Measurements from ENCODE around the gene CLCN6. TPM values are rescaled to one million over a fixed set of nuclear protein-coding genes. Genes with fewer than 3 reads are reported as not detected.
A peak's percentile ranks its signal among the peaks of the same experiment; 100 is the strongest.

The CLCN6 gene
- polyA plus RNA-seq, 1 experiment, result 9.0 TPM

DNA sequence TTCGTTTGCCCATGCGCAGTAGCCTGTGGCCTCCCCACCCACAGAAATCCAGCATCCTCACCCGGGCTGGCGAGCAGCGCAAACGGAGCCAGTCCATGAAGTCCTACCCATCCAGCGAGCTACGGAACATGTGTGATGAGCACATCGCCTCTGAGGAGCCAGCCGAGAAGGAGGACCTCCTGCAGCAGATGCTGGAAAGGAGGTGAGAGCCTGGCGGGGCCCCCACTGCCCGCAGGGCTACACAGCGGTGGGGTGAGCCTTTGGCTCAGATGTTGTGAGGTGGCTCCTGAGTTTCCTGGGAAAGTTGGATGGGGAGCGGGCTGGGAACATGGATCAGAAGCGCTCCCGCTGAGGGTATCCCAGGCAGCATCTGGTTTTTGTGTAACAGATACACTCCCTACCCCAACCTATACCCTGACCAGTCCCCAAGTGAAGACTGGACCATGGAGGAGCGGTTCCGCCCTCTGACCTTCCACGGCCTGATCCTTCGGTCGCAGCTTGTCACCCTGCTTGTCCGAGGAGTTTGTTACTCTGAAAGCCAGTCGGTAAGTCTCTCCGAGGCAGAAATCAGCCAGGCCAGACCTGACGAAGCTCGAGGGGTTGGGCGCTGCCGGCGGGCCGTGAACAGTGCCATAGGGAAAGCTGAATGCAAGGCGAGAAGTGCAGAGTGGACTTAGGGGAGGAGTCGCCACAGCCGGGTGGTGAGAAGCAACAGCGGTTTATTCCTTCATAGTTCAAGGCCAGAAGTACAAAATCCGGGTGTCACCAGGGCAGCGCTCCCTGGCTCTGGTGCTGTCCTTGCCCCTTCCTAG lies 31.2 kb downstream of the CLCN6 start:
- TF ChIP-seq, protein P1, sequence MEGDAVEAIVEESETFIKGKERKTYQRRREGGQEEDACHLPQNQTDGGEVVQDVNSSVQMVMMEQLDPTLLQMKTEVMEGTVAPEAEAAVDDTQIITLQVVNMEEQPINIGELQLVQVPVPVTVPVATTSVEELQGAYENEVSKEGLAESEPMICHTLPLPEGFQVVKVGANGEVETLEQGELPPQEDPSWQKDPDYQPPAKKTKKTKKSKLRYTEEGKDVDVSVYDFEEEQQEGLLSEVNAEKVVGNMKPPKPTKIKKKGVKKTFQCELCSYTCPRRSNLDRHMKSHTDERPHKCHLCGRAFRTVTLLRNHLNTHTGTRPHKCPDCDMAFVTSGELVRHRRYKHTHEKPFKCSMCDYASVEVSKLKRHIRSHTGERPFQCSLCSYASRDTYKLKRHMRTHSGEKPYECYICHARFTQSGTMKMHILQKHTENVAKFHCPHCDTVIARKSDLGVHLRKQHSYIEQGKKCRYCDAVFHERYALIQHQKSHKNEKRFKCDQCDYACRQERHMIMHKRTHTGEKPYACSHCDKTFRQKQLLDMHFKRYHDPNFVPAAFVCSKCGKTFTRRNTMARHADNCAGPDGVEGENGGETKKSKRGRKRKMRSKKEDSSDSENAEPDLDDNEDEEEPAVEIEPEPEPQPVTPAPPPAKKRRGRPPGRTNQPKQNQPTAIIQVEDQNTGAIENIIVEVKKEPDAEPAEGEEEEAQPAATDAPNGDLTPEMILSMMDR (IDR thresholded peaks at IDR 0.05; ENCODE audit: low read depth, low read length), result no peak
- POLR2A ChIA-PET, result interaction anchor here (0.6 to 3.1 kb wide), 2 partner anchors 72 to 143 kb away, joined by 3 to 31 read pairs; no protein-coding TSS in a partner anchor

GRCh38 chr1:11837767-11838348 lies 31.9 kb downstream of the CLCN6 start:
- Histone ChIP-seq H3K9me3 (ENCODE audit: control insufficient read depth, insufficient read depth, low read length) (no peaks in the 10 kb centered on the region; the same call in 1 of the 2 replicates), H3K27ac (ENCODE audit: low read depth, low read length) (no peak overlapping the region), H3K4me3 (ENCODE audit: low read depth, low read length) (no peak overlapping the region), H3K27me3 (ENCODE audit: control insufficient read depth, insufficient read depth, low read length) (no peaks in the 10 kb centered on the region)
- TF ChIP-seq, protein P1 (IDR thresholded peaks at IDR 0.05; ENCODE audit: low read depth, low read length), result no peak
- ChIA-PET CTCF (interaction anchor here (0.6 to 4.0 kb wide), 12 partner anchors 9 to 297 kb away, joined by 3 to 19 read pairs (median 4); partner anchors contain the start of genes CLCN6, MTHFR and NPPA), POLR2A (interaction anchor here (0.6 to 3.1 kb wide), 2 partner anchors 71 to 142 kb away, joined by 3 to 31 read pairs; no protein-coding TSS in a partner anchor)
- no peak for DNase-seq (ENCODE audit: low read depth, low spot score)

More for the DNA sequence above, 31.2 kb downstream of the CLCN6 start:
- Histone ChIP-seq H3K4me3 (ENCODE audit: low read depth, low read length) (no peak overlapping the region), H3K27ac (ENCODE audit: low read depth, low read length) (no peak overlapping the region), H3K9me3 (ENCODE audit: control insufficient read depth, insufficient read depth, low read length) (no peaks in the 10 kb centered on the region; the same call in 1 of the 2 replicates), H3K27me3 (ENCODE audit: control insufficient read depth, insufficient read depth, low read length) (no peaks in the 10 kb centered on the region)
- CTCF ChIA-PET, result interaction anchor here (0.6 to 4.0 kb wide), 7 partner anchors 12 to 298 kb away, joined by 3 to 19 read pairs (median 6); partner anchors contain the start of genes CLCN6 and MTHFR
- no peak for DNase-seq (ENCODE audit: low read depth, low spot score)

- H3K27me3 ChIP-seq (ENCODE audit: control insufficient read depth, insufficient read depth, low read length), result no peaks in the 10 kb centered on the region
- CTCF ChIA-PET, result interaction anchor here (0.7 to 4.0 kb wide), 12 partner anchors 9 to 71 kb away, joined by 3 to 19 read pairs (median 4); partner anchors contain the start of genes CLCN6, MTHFR and NPPA
- H3K9me3 ChIP-seq (ENCODE audit: control insufficient read depth, insufficient read depth, low read length), result no peaks in the 10 kb centered on the region; the same call in 1 of the 2 replicates
- no peak for DNase-seq (ENCODE audit: low read depth, low spot score)
- POLR2A ChIA-PET, result interaction anchor here (3.1 kb wide), 1 partner anchor 70 kb away, joined by 31 read pairs; no protein-coding TSS in a partner anchor
- TF ChIP-seq, protein P1 (IDR thresholded peaks at IDR 0.05; ENCODE audit: low read depth, low read length), result peak; percentile 99
- H3K4me3 ChIP-seq (ENCODE audit: low read depth, low read length), result no peak overlapping the region
- no peak overlapping the region for H3K27ac ChIP-seq (ENCODE audit: low read depth, low read length)
Observed at GRCh38 chr1:11838349-11839272, 32.6 kb downstream of the CLCN6 start.

DNA sequence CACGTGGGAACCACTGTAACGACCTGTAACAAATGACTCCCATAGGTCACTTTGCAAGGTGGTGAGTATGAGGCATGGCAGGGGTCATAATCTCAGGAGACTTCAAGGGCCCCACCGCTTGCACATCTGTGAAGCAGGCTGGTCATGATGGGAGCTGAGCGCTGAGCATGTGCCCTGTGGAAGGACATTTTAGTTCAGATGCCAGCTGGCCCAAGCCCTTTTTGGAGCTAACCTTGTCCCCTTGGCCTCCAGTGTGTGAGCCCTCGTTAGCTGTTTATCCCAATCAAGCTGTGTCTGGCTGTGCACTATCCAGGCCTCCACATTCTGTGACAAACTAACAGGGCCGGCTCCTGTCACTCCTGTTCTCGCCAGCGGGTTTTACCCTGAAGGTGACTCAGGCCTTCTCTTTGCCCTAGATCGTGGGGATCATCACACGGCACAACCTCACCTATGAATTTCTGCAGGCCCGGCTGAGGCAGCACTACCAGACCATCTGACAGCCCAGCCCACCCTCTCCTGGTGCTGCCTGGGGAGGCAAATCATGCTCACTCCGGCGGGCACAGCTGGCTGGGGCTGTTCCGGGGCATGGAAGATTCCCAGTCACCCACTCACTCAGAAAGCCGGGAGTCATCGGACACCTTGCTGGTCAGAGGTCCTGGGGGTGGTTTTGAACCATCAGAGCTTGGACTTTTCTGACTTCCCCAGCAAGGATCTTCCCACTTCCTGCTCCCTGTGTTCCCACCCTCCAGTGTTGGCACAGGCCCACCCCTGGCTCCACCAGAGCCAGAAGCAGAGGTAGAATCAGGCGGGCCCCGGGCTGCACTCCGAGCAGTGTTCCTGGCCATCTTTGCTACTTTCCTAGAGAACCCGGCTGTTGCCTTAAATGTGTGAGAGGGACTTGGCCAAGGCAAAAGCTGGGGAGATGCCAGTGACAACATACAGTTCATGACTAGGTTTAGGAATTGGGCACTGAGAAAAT lies 34.0 kb downstream of the CLCN6 start:
- Histone ChIP-seq H3K4me3 (ENCODE audit: low read depth, low read length) (no peak overlapping the region), H3K9me3 (ENCODE audit: control insufficient read depth, insufficient read depth, low read length) (no peaks in the 10 kb centered on the region; the same call in 1 of the 2 replicates), H3K27me3 (ENCODE audit: control insufficient read depth, insufficient read depth, low read length) (no peaks in the 10 kb centered on the region), H3K27ac (ENCODE audit: low read depth, low read length) (no peak overlapping the region)
- TF ChIP-seq, protein P1 (IDR thresholded peaks at IDR 0.05; ENCODE audit: low read depth, low read length), result no peak
- no peak for DNase-seq (ENCODE audit: low read depth, low spot score)
- ChIA-PET POLR2A (no interaction called here), CTCF (interaction anchor here (0.6 to 4.0 kb wide), 4 partner anchors 8 to 68 kb away, joined by 3 to 19 read pairs (median 5); no protein-coding TSS in a partner anchor)
